HG03045 (cell line): ENCODE measurements around the gene REXO4.
A peak's percentile ranks its signal among the peaks of the same experiment; 100 is the strongest.
"Not testable (repeated sequence)": the region's sequence is repeated elsewhere in the genome, so short reads cannot be mapped to it uniquely, and the experiment has no call there.

Experiments used
- ATAC-seq: cut with Tn5 transposase; IDR thresholded peaks from one replicate; pipeline ENCODE4 v1.9.1; 2021; ENCODE audit warnings: mild to moderate bottlenecking, moderate library complexity; ENCODE audit not compliant: unreplicated experiment

Gene REXO4

DNA sequence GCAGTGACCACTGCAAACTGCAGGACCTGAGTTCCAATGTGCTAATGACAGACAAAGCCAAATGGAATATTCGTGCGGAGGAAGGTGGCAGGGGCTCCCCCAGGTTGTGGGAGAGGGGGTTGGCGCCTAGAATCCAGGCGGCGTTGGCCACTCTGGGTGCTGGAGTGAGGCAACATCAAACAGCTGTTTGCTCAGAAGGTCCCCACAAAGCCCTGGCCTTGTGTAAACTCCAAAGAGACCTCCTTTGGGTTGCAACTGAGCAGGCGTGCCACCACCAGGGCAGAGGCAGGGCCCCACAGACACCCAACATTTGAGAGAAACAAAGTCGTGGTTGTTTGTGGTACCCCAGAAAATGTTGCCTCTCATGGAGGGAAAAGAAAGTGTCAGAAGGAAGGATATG, 27.1 kb downstream of the REXO4 start:
- ATAC-seq: no peak

DNA sequence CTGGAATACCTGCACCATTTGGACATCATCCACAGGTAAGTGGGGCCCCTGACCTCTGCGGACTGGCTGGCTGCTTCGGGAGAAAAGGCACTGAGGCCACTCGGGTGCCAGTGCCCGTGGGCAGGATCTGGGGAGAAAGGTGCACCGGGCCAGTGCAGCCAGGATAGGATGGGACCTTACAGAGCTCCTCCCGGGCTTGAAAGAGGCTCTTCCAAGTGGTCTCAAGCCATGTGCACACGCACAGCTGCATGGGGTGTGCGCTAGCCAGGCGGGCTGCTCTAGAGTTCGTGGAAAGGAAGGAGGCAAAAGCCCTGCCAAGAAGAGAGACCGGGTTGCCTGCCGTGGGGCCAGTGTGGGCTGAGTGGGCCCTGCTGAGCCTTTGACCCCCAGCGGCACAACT, 28.2 kb downstream of the REXO4 start:
- ATAC-seq: no peak

DNA sequence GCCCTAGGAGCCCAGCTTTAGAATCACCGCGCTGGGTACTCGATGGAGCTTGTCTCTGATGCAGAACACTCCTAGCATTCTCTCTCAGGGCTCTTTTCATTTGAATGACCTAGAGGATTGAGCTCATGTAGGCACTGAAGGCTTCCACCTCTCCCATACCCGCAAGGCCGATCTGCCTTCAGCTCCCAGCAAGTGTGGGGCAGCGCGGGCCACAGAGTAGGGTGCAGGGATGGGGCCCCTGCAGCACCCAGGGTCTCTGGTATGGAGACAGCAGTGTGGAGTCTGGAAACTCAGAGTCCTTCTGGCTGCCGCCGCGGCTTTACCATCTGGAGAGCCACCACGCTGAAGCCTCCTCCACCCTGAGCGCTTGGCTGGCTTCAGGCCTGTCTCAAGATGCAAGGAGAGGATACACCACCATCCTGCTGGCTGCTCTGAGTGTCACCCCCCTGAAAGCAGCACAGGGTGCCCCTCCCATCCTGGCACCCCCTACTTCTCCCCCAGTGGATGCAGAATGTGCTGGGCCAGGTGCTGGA, 28.7 kb downstream of the REXO4 start:
- no peak for ATAC-seq

DNA sequence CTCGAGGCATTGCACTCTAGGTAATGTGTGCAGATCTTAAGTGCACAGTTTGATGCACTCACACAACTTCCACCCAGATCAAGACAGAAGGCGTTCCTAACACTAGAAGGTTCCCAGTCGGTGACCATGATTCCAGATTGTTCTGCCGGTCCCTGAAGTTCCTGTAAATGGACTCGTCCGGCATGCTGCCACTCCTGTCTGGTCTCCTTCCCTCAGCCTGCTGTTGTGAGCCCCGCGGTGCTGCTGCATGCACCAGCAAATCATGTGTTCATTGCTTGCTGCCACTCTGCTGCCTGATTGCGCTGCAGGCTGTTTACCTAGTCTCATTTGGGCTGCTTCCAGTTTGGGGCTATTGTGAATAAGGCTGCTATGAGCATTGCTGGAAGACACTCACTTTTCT, 30.1 kb downstream of the REXO4 start:
- ATAC-seq: no peak

DNA sequence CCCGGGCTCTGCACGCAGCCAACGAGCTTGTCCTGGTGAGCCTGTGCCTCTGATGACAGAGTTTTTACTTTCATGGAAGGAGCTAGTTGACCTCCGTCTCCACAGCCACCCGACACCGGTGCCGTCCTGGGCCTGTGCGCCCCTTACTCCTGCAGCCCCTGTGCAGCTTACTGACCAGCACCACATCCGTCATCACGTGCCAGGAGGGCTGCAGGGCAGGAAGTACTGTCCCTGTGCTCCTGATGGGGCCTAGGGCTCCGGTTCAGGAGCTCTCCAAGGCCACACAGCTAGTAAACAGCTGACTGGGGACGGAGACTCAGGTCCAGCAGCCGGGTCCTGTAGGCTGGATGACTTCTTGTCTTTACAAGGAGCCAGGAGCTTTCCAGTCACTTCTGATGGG, 31.5 kb downstream of the REXO4 start:
- ATAC-seq: no peak

DNA sequence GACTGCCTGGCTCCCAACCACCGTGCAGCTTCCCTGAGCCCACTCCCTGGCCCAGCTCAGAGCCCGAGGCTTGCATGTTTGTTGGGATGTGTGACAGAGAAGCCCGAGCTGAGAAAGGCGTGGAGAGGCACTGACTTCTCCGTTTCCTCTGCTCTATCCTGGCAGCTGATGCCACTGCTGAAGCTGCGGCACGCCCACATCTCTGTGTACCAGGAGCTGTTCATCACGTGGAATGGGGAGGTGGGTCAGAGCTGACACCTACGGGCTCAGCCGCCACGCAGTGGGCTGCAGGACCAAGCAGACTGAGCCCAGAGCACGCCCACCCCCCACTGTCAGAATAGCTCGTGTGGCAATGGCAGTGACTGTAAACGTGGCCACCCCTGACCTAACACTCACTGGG, 32.4 kb downstream of the REXO4 start:
- ATAC-seq: no peak

DNA sequence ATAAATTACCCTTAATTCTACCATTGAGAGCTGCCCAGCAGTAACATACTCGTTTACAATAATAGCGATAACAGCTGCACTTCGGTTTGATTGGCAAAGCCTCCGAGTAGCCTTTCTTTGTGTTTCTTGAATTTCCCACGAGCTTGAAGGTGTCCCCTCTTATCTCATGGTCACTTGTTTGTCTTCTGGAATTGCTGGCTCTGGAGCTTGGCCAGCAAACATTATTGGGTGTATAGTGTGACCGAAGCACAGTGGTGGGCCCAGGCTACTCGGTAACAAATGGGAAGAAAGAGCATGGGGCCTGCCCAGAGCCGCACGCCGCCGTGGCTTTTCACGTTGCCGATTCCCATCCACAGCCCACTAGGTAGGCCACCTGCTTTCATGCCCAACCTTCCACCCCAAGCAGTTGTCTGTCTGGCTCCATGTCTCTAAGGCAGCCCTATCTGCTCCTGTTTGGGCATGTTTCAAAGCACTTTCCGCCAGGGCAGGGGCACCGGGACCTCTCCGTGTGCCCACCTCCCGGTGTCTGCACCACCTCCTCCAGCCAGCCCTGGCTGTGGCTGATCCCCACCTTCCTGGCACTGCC, 33.0 kb downstream of the REXO4 start:
- no peak for ATAC-seq

DNA sequence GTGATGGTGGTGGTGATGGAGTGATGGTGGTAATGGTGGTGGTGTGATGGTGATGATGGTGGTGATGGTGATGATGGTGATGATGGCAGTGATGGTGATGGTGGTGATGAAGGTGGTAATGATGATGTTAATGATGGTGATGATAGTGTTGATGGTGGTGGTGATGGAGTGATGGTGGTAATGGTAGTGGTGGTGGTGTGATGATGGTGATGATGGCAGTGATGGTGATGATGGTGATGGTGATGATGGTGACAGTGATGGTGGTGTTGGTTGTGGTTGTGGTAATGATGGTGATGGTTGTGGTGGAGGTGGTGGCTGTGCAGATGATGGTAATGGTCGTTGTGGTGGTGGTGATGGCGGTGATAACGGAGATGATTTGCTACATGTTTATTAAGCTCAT, 34.4 kb downstream of the REXO4 start:
- ATAC-seq: no peak

DNA sequence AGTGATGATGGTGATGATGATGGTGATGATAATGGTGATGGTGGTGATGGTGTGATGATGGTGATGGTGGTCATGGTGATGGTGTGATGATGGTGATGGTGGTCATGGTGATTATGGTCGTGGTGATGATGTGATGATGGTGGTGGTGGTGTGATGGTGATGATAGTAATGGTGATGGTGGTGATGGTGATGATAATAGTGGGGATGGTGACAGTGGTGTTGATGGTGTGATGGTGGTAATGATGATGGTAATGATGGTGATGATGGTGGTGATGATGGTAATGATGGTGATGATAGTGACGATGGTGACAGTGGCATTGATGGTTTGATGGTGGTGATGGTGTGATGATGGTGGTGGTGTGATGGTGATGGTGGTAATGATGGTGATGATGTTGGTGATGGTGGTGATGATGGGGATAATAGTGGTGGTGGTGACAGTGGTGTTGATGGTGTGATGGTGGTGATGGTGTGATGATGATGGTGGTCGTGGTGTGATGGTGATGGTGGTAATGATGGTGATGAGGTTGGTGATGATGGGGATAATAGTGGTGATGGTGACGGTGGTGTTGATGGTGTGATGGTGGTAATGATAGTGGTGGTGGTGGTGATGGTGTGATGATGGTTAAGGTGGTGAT, 35.2 kb downstream of the REXO4 start:
- no peak for ATAC-seq

DNA sequence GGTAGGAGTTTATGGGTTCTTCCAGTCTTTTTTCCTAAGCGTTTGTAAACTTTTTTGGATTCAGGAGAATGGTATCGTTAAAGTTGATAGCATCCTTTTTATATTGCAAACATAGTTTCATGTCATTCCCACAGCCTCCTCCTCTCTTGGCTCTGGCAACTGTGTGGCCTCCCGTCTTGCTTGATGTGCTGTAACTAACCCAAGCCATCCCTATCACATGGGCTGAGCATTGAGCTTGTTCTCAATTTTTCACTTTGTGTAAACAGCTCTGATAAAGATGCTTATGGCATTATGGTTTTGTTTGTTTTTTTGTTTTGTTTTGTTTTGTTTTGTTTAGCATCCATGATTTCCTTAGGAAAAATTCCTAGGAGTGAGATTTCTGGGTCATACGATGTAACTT, 37.1 kb downstream of the REXO4 start:
- no peak for ATAC-seq

DNA sequence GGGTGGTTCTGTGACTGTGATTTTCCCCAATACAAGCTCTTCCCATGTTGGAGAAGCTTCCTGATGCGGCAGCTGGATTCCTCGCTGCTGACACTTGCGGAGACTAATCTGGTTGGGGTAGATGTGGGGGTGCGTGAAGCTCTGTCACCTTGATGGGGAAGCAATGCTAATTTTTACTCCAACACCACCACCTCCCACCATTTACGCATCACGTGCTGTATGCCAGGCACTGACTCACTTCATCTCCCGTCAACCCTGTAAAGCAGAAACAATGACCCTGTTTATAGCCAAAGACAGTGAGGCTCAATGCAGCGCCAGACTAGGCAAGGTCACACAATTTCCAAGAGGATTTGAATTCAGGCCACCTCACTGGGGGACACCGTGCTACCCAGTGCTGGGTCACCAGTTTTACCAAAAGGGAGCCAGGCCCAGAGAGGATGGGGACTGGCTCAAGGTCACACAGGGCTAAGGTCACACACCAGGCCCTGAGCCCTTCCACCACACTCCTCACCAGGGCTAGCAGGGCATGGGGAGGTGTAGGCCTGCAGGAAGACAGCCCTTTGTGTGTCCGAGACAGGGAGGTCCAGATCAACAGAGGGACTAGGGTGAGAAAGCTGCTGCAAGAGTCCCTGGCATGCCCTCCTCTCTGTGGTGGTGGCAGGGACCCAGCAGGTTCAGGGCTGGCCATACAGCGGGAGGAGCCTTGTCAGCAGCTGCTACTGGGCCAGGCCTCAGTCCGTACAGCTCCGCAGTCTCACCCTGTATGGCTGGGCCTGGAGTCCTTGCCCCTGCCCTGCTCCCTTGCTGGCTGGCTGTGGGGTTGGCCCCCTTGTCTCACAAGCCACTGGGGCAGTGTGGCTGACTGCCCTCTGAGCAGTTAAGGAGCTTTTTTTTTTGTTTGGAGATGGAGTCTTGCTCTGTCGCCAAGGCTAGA, 38.4 kb downstream of the REXO4 start:
- no peak for ATAC-seq

DNA sequence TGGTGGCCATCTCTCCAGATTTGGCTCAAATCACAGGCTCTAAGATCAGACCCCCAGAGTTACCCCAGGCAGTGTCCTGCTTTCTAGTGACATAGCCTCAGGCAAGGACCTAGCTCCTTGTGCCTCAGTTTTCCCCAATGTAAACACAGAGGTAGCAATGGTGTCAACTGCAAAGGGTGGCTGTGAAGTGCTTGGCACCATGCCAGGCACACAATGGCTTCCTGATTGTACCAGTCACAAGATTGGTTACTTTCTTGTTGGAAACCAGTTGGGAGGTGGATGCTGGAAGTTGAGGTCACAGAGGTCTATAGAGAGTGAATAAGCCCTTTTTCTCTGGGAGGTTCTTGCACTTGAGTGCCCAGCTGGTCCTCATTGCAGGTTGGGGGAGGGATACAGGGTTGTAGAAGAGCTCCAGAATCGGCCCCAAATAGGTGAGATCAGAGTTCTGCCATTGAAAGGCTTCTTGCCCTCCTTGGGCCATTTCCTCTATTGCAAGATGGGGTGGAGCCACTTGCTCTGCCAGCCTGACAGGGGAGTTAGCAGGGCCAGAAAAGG, 39.3 kb downstream of the REXO4 start:
- no peak for ATAC-seq

DNA sequence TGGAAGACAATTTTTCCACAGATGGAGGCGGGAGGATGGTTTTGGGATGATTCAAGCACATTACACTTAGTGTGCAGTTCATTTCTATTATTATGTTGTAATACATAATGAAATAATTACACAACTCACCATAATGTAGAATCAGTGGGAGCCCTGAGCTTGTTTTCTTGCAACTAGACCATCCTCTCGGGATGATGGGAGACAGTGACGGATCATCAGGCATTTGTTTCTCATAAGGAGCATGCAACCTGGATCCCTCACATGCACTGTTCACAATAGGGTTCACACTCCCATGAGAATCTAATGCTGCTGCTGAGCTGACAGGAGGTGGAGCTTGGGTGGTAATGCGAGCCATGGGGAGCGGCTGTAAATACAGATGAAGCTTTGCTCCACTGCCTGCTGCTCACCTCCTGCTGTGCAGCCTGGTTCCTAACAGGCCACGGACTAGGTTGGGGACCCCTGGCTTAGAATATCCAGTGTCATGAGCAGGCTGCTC, 40.0 kb downstream of the REXO4 start:
- ATAC-seq: no peak

DNA sequence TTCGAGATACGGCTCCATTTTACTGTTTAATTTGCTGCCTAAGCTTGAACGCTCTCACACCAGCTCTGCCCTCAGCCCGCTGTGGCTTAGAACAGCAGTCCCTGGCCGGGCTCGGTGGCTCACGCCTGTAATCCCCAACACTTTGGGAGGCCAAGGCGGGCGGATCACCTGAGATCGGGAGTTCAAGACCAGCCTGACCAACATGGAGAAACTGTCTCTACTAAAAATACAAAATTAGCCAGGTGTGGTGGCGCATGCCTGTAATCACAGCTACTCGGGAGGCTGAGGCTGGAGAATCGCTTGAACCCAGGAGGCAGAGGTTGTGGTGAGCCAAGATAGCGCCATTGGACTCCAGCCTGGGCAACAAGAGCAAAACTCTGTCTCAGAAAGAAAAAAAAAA, 40.5 kb downstream of the REXO4 start:
- ATAC-seq: not testable (repeated sequence)

DNA sequence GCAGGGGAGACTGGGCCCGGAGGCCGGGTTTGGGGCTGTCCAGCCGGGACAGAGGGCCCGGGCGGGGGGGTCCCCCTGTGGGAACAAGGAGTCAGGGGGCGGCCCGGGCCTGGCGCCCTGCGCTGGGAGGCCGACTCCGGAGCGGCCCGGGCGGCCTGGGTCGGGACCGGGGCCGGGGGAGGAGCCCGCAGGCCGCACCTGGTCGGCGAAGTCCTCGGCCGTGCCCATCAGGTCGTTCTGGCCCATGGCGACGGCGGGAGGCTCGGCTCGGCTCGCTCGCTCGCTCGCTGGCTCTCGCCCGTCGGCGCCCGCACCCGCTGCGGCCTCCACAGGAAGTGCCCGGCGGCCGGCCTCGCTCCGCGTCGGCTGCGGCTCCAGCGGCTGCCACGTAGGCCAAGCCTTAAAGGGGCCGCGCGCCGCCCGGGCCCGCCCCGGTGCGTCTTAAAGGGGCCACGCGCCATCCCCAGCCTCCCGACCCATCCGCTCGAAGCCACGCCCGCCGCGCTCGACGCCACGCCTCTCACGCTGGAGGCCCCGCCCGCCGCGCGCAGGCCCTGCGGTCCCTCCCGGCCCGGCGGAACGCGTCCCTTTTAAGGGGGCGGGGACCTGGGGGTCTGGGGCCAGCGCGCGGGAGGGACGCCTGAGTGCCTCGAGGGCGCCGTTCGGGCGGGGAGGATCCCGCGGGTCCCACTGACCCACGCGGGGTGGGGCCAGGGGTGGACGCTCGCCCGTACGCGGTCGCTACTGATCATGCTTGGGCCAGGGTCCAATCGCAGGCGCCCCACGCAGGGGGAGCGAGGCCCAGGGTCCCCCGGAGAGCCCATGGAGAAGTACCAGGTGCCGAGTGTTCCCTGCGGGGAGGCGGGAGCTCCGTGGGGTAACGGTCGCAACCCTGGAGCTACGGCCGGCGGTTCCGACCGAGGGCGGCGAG, 41.8 kb downstream of the REXO4 start, which contains the start of the genes STKLD1 and SURF4:
TSS of gene STKLD1 (plus strand) at position 643 of the 931 bp plus-strand sequence. CDS start at position 751, 108 bp downstream.
TSS of gene SURF4 (minus strand) at position 337 of the 931 bp plus-strand sequence. CDS start at position 246, 91 bp downstream.
- peak; percentile 87 for ATAC-seq

DNA sequence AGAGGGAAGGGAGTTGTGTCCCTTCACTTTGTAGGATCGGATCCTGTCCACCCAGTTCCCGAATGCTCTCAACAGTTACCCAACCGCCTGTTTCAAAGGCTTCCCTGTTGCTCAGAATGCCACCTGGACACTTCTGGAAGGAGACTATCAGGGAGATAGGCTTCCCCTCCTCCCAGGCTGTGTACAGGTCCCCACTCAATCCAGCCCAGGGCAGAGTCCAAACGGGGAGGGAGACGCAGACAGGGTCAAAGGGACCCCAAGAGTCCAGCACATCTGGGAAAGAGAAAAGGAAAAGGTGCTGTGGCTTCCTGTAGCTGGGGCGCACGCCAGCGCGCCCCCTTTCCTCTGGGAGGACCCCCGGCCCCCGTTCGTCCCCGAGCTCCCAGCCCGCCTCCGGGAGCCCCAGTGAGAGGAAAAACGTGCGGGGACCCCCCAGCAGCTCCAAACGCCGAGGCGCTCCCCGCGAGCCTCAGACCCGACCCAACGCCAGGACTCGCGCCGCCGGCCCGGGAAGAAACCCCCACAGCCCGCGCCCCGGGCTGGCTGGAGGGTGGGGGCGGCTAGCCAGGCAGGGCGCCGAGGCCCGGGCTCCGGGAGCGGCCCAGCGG, 42.6 kb downstream of the REXO4 start:
- peak; percentile 15 for ATAC-seq

DNA sequence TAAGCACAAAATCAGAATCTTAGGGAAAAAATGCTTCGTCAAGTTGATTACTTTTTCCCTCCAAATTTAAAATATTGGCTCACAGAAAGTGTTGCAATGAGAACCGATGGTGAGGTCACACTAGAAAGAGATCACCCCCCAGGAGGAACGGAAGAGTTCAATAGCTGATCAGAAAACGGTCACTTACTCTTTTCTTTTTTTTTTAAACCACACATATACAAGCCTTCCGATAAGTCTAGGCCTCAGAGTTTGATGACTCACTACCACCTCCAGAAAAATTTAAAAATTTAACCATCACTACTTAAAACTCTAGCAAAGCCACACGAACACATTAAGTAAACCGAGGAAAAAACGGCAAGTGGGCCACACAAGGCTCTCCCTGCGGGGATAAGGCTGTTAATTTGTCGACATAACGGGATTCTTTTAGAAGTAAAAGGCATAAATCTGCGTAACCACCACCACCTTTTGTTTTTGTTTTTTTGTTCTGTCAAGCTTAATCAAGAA, 43.1 kb downstream of the REXO4 start:
- ATAC-seq: no peak

DNA sequence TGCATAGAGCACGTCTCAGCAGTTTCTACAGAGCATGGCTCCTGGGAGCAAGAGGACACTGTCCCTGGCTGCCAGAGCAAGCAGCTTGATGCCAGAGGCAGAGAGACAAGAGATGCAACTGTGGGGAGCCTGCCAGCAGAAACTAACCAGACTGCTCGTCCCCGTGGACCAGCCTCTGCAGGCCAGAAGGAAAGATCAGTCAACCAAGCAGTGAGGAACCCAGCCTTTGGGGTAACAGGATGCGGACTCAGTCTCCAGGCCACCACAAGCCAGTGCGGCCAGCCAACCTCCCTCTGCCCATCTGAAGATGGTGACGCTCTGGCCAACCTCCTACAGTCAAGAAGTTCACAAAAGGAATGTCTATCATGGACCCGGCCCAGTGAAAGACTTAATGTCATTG, 45.7 kb downstream of the REXO4 start:
- no peak for ATAC-seq

DNA sequence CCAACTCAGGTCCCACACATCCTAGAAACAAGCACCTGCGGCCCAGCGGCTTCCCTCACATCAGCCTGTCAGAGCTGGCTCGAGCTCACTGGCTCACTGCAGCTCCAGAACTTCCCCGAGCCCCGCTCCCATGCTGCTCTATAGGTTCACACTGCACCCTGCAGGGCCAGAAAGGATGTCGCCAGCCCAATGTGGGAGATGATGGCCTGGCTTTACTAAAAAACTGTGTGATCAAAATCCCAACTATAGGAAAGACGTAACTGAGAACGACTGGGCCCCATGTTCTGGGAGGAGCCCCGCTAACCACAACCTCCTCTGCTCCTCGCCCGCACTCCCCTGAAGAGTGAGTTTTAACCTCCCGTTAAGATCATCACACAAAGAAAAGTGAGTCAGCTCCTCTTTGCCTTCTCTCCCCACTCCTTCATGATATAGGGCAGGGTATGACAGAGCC, 46.5 kb downstream of the REXO4 start:
- ATAC-seq: no peak
